Liver (tissue), 9 donors: Measurements from ENCODE around the gene LONRF2. TPM values are rescaled to one million over a fixed set of nuclear protein-coding genes. Genes with fewer than 3 reads are reported as not detected.

Source experiments
- DNase-seq: peaks from one replicate; pipeline ENCODE4 v3.0.0-alpha.2; 2017; ENCODE audit warnings: low spot score
- H3K27ac ChIP-seq, 2 donors: one replicate each; pipeline ENCODE4 v1.7.0; 2013; ENCODE audit warnings: inconsistent platforms in 2 of 2, low read length in 2 of 2, control low read depth in 1 of 2, low read depth in 1 of 2, mild to moderate bottlenecking in 1 of 2
- H3K27me3 ChIP-seq, 4 donors: one replicate each; pipeline versions ENCODE4 v1.6.1 to v1.7.0; 2013; ENCODE audit warnings: low read length in 3 of 4, inconsistent platforms in 1 of 4, mild to moderate bottlenecking in 1 of 4, moderate library complexity in 1 of 4; ENCODE audit not compliant: control insufficient read depth in 4 of 4, insufficient read depth in 4 of 4
- H3K36me3 ChIP-seq, 4 donors: one replicate each; pipeline versions ENCODE4 v1.6.1 to v1.7.0; 2013; ENCODE audit warnings: low read length in 3 of 4, mild to moderate bottlenecking in 3 of 4, low read depth in 1 of 4, moderate library complexity in 1 of 4; ENCODE audit not compliant: control insufficient read depth in 4 of 4, insufficient read depth in 3 of 4
- H3K4me1 ChIP-seq, 4 donors: one replicate each; pipeline versions ENCODE4 v1.6.1 to v1.7.0; 2013; ENCODE audit warnings: low read length in 3 of 4, mild to moderate bottlenecking in 3 of 4, moderate library complexity in 1 of 4; ENCODE audit not compliant: control insufficient read depth in 4 of 4, insufficient read depth in 4 of 4
- H3K4me3 ChIP-seq, 3 donors: one replicate each; pipeline versions ENCODE4 v1.6.1 to v1.7.0; 2013; ENCODE audit warnings: low read length in 3 of 3, control low read depth in 1 of 3, low read depth in 1 of 3, mild to moderate bottlenecking in 1 of 3
- H3K9ac ChIP-seq, 2 donors: one replicate each; pipeline ENCODE4 v1.7.0; 2013; ENCODE audit warnings: low read length in 2 of 2, mild to moderate bottlenecking in 2 of 2, moderate library complexity in 2 of 2, control low read depth in 1 of 2, low read depth in 1 of 2
- H3K9me3 ChIP-seq, 4 donors: one replicate each; pipeline versions ENCODE4 v1.6.1 to v1.7.0; 2013; ENCODE audit warnings: low read length in 3 of 4; ENCODE audit not compliant: control insufficient read depth in 4 of 4
- ATF3 ChIP-seq: IDR thresholded peaks from 2 replicates; pipeline ENCODE4 v1.6.1; 2016; ENCODE audit warnings: antibody characterized with exemption
- CTCF ChIP-seq: fragments of 150-350 bp; IDR thresholded peaks from 2 replicates; pipeline ENCODE4 v1.5.1; 2017; ENCODE audit warnings: improper control_type of control experiment, low read depth, low read length; ENCODE audit not compliant: missing input control
- EGR1 ChIP-seq, 2 donors: IDR thresholded peaks; 2 replicates each; pipeline ENCODE4 v1.6.1; 2016 to 2018; ENCODE audit warnings: antibody characterized with exemption in 2 of 2, low read depth in 2 of 2
- FOXA1 ChIP-seq: IDR thresholded peaks from 2 replicates; pipeline ENCODE4 v1.6.1; 2016; ENCODE audit warnings: antibody characterized with exemption
- FOXA2 ChIP-seq: IDR thresholded peaks from 2 replicates; pipeline ENCODE4 v1.6.1; 2016; ENCODE audit warnings: antibody characterized with exemption
- GABPA ChIP-seq, 2 donors: IDR thresholded peaks in 1 of 2; conservative IDR thresholded peaks in 1 of 2; 2 replicates each; pipeline ENCODE4 v1.6.1; 2016; ENCODE audit warnings: antibody characterized with exemption in 2 of 2, mild to moderate bottlenecking in 1 of 2, moderate library complexity in 1 of 2
- HNF4A ChIP-seq, 2 donors: conservative IDR thresholded peaks; 2 replicates each; pipeline ENCODE4 v1.6.1; 2016; ENCODE audit warnings: antibody characterized with exemption in 2 of 2, mild to moderate bottlenecking in 2 of 2
- HNF4G ChIP-seq: IDR thresholded peaks from 2 replicates; pipeline ENCODE4 v1.6.1; 2016; ENCODE audit warnings: antibody characterized with exemption
- JUND ChIP-seq, 2 donors: IDR thresholded peaks; 2 replicates each; pipeline ENCODE4 v1.6.1; 2016; ENCODE audit warnings: antibody characterized with exemption in 2 of 2
- MAX ChIP-seq: IDR thresholded peaks from 2 replicates; pipeline ENCODE4 v1.6.1; 2016; ENCODE audit warnings: antibody characterized with exemption
- NR2F2 ChIP-seq: IDR thresholded peaks from 2 replicates; pipeline ENCODE4 v1.6.1; 2016; ENCODE audit warnings: antibody characterized with exemption
- RAD21 ChIP-seq, 2 donors: IDR thresholded peaks; 2 replicates each; pipeline ENCODE4 v1.6.1; 2016; ENCODE audit warnings: antibody characterized with exemption in 2 of 2, mild to moderate bottlenecking in 2 of 2
- REST ChIP-seq: IDR thresholded peaks from 2 replicates; pipeline ENCODE4 v1.6.1; 2016; ENCODE audit warnings: antibody characterized with exemption, mild to moderate bottlenecking
- RXRA ChIP-seq, 2 donors: IDR thresholded peaks; 2 replicates each; pipeline ENCODE4 v1.6.1; 2017 to 2018; ENCODE audit warnings: antibody characterized with exemption in 2 of 2, mild to moderate bottlenecking in 1 of 2
- SP1 ChIP-seq: IDR thresholded peaks from 2 replicates; pipeline ENCODE4 v1.6.1; 2018; ENCODE audit warnings: antibody characterized with exemption, mild to moderate bottlenecking
- TAF1 ChIP-seq: conservative IDR thresholded peaks from 2 replicates; pipeline ENCODE4 v1.6.1; 2016; ENCODE audit warnings: antibody characterized with exemption, mild to moderate bottlenecking
- YY1 ChIP-seq: IDR thresholded peaks from 2 replicates; pipeline ENCODE4 v1.6.1; 2016; ENCODE audit warnings: antibody characterized with exemption, mild to moderate bottlenecking
- ZBTB33 ChIP-seq: IDR thresholded peaks from 2 replicates; pipeline ENCODE4 v1.6.1; 2016; ENCODE audit warnings: antibody characterized with exemption
- WGBS: extraction: QIAGEN DNeasy Blood & Tissue Kit; methylation state at CpG from one replicate; pipeline ENCODE4 v1.1.7; 2013; 5-methylcytosine and 5-hydroxymethylcytosine counted together
- polyA plus RNA-seq, 2 donors: library from polyadenylated mRNA; stranded (reverse) in 1 of 2; unstranded in 1 of 2; fragments of 200-250 nt in 1 of 2; fragments of >200 nt in 1 of 2; fragmentation: Nextera tagmentation in 1 of 2; extraction: Ambion mirVana in 1 of 2; gene quantifications; one replicate each; pipeline versions ENCODE4 v1.2.1 to v1.2.3, GENCODE V29; 2013 to 2015
- total RNA-seq, 2 donors: library from RNA; depleted of rRNA; stranded (reverse); fragments of >200 nt; gene quantifications; one replicate each; pipeline ENCODE4 v1.2.3, GENCODE V29; 2014
- donor health status: healthy.
- donor health status: healthy.
- donor health status: healthy.
- donor health status: healthy.
- donor health status: healthy.

LONRF2 gene
- total and polyA plus RNA-seq, 4 donors, result 0.06 to 3.7 (median 0.24) TPM

GRCh38 chr2:100302585-100302892 is 19.8 kb downstream of the LONRF2 start:
- DNase-seq, result no peak
- no peaks in the 10 kb centered on the region for H3K27me3 ChIP-seq
- no peak overlapping the region for H3K4me3 ChIP-seq
- no peaks in the 10 kb centered on the region for H3K9me3 ChIP-seq
- H3K36me3 ChIP-seq, result no peaks in the 10 kb centered on the region
- 37% methylated on average over 3 of the region's 3 CpGs for WGBS
- H3K9ac ChIP-seq, result no peak overlapping the region
- peaks cover 0 to 20% (median 10%) of the 10 kb centered on the region in 4 donors for H3K4me1 ChIP-seq
- peak; percentile 6 to 24 for TF ChIP-seq RXRA (IDR thresholded peaks at IDR 0.05)
- TF ChIP-seq FOXA1, result peak; percentile 50
- no peak for TF ChIP-seq HNF4A (conservative IDR thresholded peaks at IDR 0.05)
- TF ChIP-seq FOXA2, result peak; percentile 90
- peak overlapping the region in 1 of 2 donors; percentile 71 for H3K27ac ChIP-seq

- no peak for TF ChIP-seq FOXA2
- peak in 1 of 2 donors; percentile 45 for TF ChIP-seq JUND (IDR thresholded peaks at IDR 0.05)
- TF ChIP-seq FOXA1, result no peak
- TF ChIP-seq CTCF, result no peak
- no peak for TF ChIP-seq NR2F2
- peak; percentile 29 for TF ChIP-seq ZBTB33
- TF ChIP-seq HNF4G, result no peak
- TF ChIP-seq SP1, result no peak
- TF ChIP-seq RAD21 (IDR thresholded peaks at IDR 0.05), result no peak
- TF ChIP-seq HNF4A (conservative IDR thresholded peaks at IDR 0.05), result peak; percentile 4 to 54
- no peak for TF ChIP-seq GABPA (IDR thresholded peaks at IDR 0.05 in 1 of 2, conservative IDR thresholded peaks at IDR 0.05 in 1 of 2)
- TF ChIP-seq REST, result no peak
- peak; percentile 32 for TF ChIP-seq MAX
- no peak for TF ChIP-seq TAF1
- no peak for TF ChIP-seq YY1
- TF ChIP-seq RXRA (IDR thresholded peaks at IDR 0.05), result peak; percentile 8 to 59
- no peak for TF ChIP-seq EGR1 (IDR thresholded peaks at IDR 0.05; ENCODE audit: low read depth in 2 of 2)
- no peak for TF ChIP-seq ATF3
- H3K4me1 ChIP-seq, result peaks cover 0 to 20% (median 10%) of the 10 kb centered on the region in 4 donors
- no peaks in the 10 kb centered on the region for H3K27me3 ChIP-seq
- no peaks in the 10 kb centered on the region for H3K36me3 ChIP-seq
- H3K9me3 ChIP-seq, result no peaks in the 10 kb centered on the region
- no peak for DNase-seq
- H3K9ac ChIP-seq, result no peak overlapping the region
- 35% methylated on average over 7 of the region's 7 CpGs for WGBS
- no peak overlapping the region for H3K4me3 ChIP-seq
- H3K27ac ChIP-seq, result peak overlapping the region; percentile 71 to 86
Observed at GRCh38 chr2:100301881-100302584, 20.3 kb downstream of the LONRF2 start.
